Neural cell (in vitro differentiated cells): ENCODE data around the gene MRPL38. TPM values are rescaled to one million over a fixed set of nuclear protein-coding genes. Genes with fewer than 3 reads are reported as not detected.

ENCODE experiments used
- H2AFZ ChIP-seq: fragments of 200-600, 300-800 bp; sonication (generic), shearing (Covaris generic); 2 replicates; pipeline ENCODE4 v1.6.0; 2014; ENCODE audit warnings: low read depth, mild to moderate bottlenecking, antibody characterized with exemption, low read length, moderate library complexity
- H3F3A ChIP-seq: fragments of 200-600 bp; shearing (Covaris generic); 2 replicates; pipeline ENCODE4 v1.6.1; 2016; ENCODE audit warnings: mild to moderate bottlenecking, moderate library complexity, mixed read lengths, antibody characterized with exemption, low read length; ENCODE audit not compliant: insufficient read depth, poor library complexity, severe bottlenecking
- H3K27ac ChIP-seq: fragments of 200-600, 300-800 bp; sonication (generic), shearing (Covaris generic); 2 replicates; pipeline ENCODE4 v1.5.1; 2014; ENCODE audit warnings: mild to moderate bottlenecking, low read length, moderate library complexity
- H3K27me3 ChIP-seq: fragments of 300-800, 200-600 bp; sonication (generic), shearing (Covaris generic); 2 replicates; pipeline ENCODE4 v1.6.0; 2014; ENCODE audit warnings: mild to moderate bottlenecking, low read depth, low read length, moderate library complexity; ENCODE audit not compliant: insufficient read depth
- H3K36me3 ChIP-seq: fragments of 300-800, 200-600 bp; sonication (generic), shearing (Covaris generic); 2 replicates; pipeline ENCODE4 v1.5.1; 2014; ENCODE audit warnings: mild to moderate bottlenecking, antibody characterized with exemption, low read length, moderate library complexity; ENCODE audit not compliant: insufficient read depth
- H3K4me2 ChIP-seq: fragments of 300-800, 200-600 bp; sonication (generic), shearing (Covaris generic); 2 replicates; pipeline ENCODE4 v1.6.0; 2014; ENCODE audit warnings: mild to moderate bottlenecking, low read length
- H3K4me3 ChIP-seq: fragments of 300-800, 200-600 bp; sonication (generic), shearing (Covaris generic); 2 replicates; pipeline ENCODE4 v1.5.1; 2014; ENCODE audit warnings: mild to moderate bottlenecking, low read length, moderate library complexity
- H3K79me2 ChIP-seq: fragments of 200-600 bp; shearing (Covaris generic); replicated peaks from 2 replicates; pipeline ENCODE4 v1.6.0; 2014; ENCODE audit warnings: mild to moderate bottlenecking, low read length, moderate library complexity; ENCODE audit not compliant: insufficient read depth
- H3K9ac ChIP-seq: fragments of 300-800, 200-600 bp; sonication (generic), shearing (Covaris generic); 2 replicates; pipeline ENCODE4 v1.6.1; 2016; ENCODE audit warnings: mild to moderate bottlenecking, low read length, mixed read lengths
- H3K9me2 ChIP-seq: fragments of 200-600 bp; shearing (Covaris generic); 2 replicates; pipeline ENCODE4 v1.6.1; 2016; ENCODE audit warnings: mild to moderate bottlenecking, low read length, mixed read lengths; ENCODE audit not compliant: insufficient read depth
- H3K9me3 ChIP-seq: fragments of 200-600, 300-800 bp; sonication (generic), shearing (Covaris generic); 2 replicates; pipeline ENCODE4 v1.6.1; 2016; ENCODE audit warnings: mild to moderate bottlenecking, mixed run types, low read length, moderate library complexity, mixed read lengths
- H4K20me1 ChIP-seq: fragments of 200-600 bp; shearing (Covaris generic); 2 replicates; pipeline ENCODE4 v1.6.1; 2016; ENCODE audit warnings: mild to moderate bottlenecking, mixed run types; ENCODE audit not compliant: insufficient read depth
- EP300 ChIP-seq: fragments of 450-650 bp; conservative IDR thresholded peaks from 2 replicates; pipeline ENCODE4 v1.6.1; 2014; ENCODE audit warnings: antibody characterized with exemption, mild to moderate bottlenecking, moderate library complexity; ENCODE audit not compliant: poor library complexity, severe bottlenecking
- EZH2 ChIP-seq: fragments of 200-600, 300-800 bp; shearing (Covaris generic), sonication (generic); IDR thresholded peaks from 2 replicates; pipeline ENCODE4 v1.6.1; 2014; ENCODE audit warnings: antibody characterized with exemption, low read length, borderline replicate concordance, mild to moderate bottlenecking; ENCODE audit not compliant: insufficient read depth, poor library complexity, severe bottlenecking
- MXI1 ChIP-seq: fragments of 450-650 bp; conservative IDR thresholded peaks from 2 replicates; pipeline ENCODE4 v1.6.1; 2014; ENCODE audit warnings: antibody characterized with exemption, mild to moderate bottlenecking; ENCODE audit not compliant: poor library complexity, severe bottlenecking
- POLR2AphosphoS5 ChIP-seq: IDR thresholded peaks from 2 replicates; pipeline ENCODE4 v1.6.1; 2012
- RAD21 ChIP-seq: fragments of 450-650 bp; conservative IDR thresholded peaks from 2 replicates; pipeline ENCODE4 v1.6.1; 2014; ENCODE audit warnings: antibody characterized with exemption, mild to moderate bottlenecking, moderate library complexity
- SMC3 ChIP-seq: fragments of 450-650 bp; conservative IDR thresholded peaks from 2 replicates; pipeline ENCODE4 v1.6.1; 2014; ENCODE audit warnings: antibody characterized with exemption, mild to moderate bottlenecking, moderate library complexity; ENCODE audit not compliant: poor library complexity
- TAF1 ChIP-seq: IDR thresholded peaks from 2 replicates; pipeline ENCODE4 v1.6.1; 2012; ENCODE audit warnings: low read depth
- polyA plus RNA-seq: library from polyadenylated mRNA; depleted of rRNA; stranded (reverse); fragments of >200 nt; gene quantifications from 2 replicates; pipeline ENCODE4 v1.2.3, GENCODE V29; 2014
- TF ChIP-seq, protein P1 (sequence below): IDR thresholded peaks from 2 replicates; pipeline ENCODE4 v1.6.1; 2012; ENCODE audit warnings: borderline replicate concordance
- TF ChIP-seq, protein P2 (sequence below): fragments of 450-650 bp; IDR thresholded peaks from 2 replicates; pipeline ENCODE4 v1.5.1; 2014; ENCODE audit warnings: antibody characterized with exemption, mild to moderate bottlenecking, moderate library complexity; ENCODE audit not compliant: poor library complexity, severe bottlenecking

MRPL38 gene
- polyA plus RNA-seq, 1 donor from 2014 or later: 91.2 TPM

DNA sequence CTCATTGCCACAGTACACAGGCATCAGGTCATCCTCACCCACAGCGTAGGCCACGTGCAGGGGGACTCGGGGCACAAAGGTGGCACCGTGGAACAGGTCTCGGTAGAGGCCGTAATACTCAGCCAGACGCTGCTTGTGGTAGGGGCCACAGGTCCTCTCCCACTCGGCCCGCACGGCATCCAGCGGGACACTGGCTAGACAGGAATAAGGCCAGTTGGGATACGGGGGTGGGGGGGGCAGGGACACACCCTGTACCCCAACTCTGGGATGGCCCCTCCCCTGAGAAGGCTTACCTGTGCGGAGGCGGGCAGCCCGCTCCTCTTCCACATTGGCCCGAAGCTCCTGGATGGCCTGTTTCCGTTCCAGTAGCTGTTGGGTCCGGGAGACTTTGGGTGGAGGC is 3.0 kb downstream of the MRPL38 start:
- Histone ChIP-seq H3K4me3 (no peak overlapping the region), H3K27ac (no peak overlapping the region), H3F3A (no peaks in the 10 kb centered on the region), H3K9ac (no peak overlapping the region), H3K4me2 (no peak overlapping the region), H3K9me2 (no peaks in the 10 kb centered on the region), H3K79me2 (no peaks in the 10 kb centered on the region), H4K20me1 (no peaks in the 10 kb centered on the region), H3K27me3 (no peaks in the 10 kb centered on the region), H2AFZ (no peak overlapping the region), H3K36me3 (no peaks in the 10 kb centered on the region), H3K9me3 (no peaks in the 10 kb centered on the region)
- no peak for TF ChIP-seq MXI1
- no peak for TF ChIP-seq EZH2
- TF ChIP-seq TAF1: no peak
- TF ChIP-seq SMC3: no peak
- no peak for TF ChIP-seq EP300

DNA sequence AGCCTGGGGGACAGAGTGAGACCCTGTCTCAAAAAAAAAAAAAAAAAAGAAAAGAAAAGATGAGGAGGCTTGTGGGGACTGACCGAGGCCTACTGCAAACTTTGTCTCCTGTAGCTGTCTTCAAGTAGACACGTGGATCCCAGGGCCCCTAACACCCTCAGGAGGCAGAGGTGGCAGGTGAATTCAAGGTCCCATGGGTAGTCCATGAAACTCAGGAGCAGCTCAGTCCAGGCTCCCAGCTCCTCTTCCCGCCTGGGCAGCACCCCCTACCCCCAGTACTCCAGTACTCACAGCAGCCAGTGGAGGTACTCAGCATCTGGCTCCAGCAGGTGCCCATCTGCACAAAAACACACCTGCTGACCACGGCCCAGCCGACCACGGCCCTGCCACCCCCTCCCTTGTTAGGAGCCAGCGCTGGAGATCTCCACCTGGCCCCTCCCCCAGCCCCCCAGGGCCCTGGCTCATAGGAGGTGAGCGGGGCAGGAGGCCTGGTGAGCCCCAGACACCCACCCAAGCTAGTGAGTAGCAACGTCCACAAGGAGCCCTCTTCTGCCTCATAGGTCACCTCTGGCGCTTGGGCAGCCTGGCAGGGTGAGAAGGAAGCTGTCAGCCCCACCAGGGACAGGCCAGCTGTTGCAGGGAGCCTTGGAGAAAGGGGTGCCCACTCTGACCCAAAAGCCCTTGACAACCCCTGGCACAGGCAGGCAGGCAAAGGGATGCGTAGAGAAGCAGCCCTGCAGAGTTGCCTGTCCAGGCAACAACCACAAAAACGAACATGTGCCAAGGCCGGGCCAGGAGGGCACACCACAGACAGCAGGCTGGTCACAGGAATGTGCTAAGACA is 3.8 kb downstream of the MRPL38 start:
- H3K79me2 ChIP-seq: no peaks in the 10 kb centered on the region
- no peaks in the 10 kb centered on the region for H4K20me1 ChIP-seq
- no peak overlapping the region for H3K4me2 ChIP-seq
- H3K9me2 ChIP-seq: no peaks in the 10 kb centered on the region
- H2AFZ ChIP-seq: no peak overlapping the region
- H3K9me3 ChIP-seq: no peaks in the 10 kb centered on the region
- H3K36me3 ChIP-seq: no peaks in the 10 kb centered on the region
- H3K27ac ChIP-seq: no peak overlapping the region
- H3K9ac ChIP-seq: no peak overlapping the region
- no peaks in the 10 kb centered on the region for H3F3A ChIP-seq
- TF ChIP-seq TAF1: no peak
- no peak for TF ChIP-seq EP300
- TF ChIP-seq MXI1: no peak
- TF ChIP-seq RAD21: no peak
- no peak for TF ChIP-seq SMC3
- TF ChIP-seq EZH2: no peak
- TF ChIP-seq, protein P1, sequence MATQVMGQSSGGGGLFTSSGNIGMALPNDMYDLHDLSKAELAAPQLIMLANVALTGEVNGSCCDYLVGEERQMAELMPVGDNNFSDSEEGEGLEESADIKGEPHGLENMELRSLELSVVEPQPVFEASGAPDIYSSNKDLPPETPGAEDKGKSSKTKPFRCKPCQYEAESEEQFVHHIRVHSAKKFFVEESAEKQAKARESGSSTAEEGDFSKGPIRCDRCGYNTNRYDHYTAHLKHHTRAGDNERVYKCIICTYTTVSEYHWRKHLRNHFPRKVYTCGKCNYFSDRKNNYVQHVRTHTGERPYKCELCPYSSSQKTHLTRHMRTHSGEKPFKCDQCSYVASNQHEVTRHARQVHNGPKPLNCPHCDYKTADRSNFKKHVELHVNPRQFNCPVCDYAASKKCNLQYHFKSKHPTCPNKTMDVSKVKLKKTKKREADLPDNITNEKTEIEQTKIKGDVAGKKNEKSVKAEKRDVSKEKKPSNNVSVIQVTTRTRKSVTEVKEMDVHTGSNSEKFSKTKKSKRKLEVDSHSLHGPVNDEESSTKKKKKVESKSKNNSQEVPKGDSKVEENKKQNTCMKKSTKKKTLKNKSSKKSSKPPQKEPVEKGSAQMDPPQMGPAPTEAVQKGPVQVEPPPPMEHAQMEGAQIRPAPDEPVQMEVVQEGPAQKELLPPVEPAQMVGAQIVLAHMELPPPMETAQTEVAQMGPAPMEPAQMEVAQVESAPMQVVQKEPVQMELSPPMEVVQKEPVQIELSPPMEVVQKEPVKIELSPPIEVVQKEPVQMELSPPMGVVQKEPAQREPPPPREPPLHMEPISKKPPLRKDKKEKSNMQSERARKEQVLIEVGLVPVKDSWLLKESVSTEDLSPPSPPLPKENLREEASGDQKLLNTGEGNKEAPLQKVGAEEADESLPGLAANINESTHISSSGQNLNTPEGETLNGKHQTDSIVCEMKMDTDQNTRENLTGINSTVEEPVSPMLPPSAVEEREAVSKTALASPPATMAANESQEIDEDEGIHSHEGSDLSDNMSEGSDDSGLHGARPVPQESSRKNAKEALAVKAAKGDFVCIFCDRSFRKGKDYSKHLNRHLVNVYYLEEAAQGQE: no peak
- no peak overlapping the region for H3K4me3 ChIP-seq
- no peaks in the 10 kb centered on the region for H3K27me3 ChIP-seq

DNA sequence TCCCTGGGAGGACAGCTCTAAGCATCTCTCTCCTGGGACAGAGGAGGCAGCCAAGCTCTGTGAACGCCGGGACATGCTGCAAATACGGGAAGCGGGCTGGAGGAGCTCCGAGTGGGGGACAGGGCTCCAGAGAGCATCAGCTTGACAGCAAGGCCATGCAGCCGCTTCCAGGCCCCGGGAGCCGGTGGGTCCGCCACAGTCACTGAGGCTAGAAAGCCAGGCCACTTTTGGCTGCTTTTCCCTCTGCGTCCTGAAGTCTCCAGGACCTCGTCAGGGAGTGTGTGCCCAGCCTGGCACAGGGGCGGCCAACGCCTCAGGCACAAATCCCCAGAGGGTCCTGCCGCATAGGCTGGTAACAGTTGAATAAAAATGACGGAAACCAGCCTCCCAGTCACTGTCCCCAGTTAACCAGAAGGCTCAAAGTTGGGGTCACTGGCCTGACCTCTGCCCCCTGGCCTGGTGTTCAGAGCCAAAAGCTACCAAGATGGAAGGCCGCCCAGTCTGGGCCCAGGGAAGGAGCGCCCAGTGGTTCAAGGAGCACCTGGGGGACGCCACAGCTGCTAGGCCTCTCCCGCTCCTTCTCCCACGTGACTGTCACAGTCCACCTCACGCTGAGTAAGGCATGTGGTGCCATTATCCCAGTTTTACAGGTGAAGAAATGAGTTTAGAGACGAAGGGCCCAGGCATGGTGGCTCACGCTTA is 4.8 kb downstream of the MRPL38 start:
- H3K27me3 ChIP-seq: no peaks in the 10 kb centered on the region

More for the DNA sequence above, 4.8 kb downstream of the MRPL38 start:
- H3K4me3 ChIP-seq: no peak overlapping the region
- H3K27ac ChIP-seq: no peak overlapping the region
- no peaks in the 10 kb centered on the region for H3K9me3 ChIP-seq
- H3K79me2 ChIP-seq: no peaks in the 10 kb centered on the region
- H3K9me2 ChIP-seq: no peaks in the 10 kb centered on the region
- H3F3A ChIP-seq: no peaks in the 10 kb centered on the region
- H3K4me2 ChIP-seq: no peak overlapping the region
- H4K20me1 ChIP-seq: no peaks in the 10 kb centered on the region
- no peak overlapping the region for H2AFZ ChIP-seq
- TF ChIP-seq, protein P1: no peak
- TF ChIP-seq, protein P2, sequence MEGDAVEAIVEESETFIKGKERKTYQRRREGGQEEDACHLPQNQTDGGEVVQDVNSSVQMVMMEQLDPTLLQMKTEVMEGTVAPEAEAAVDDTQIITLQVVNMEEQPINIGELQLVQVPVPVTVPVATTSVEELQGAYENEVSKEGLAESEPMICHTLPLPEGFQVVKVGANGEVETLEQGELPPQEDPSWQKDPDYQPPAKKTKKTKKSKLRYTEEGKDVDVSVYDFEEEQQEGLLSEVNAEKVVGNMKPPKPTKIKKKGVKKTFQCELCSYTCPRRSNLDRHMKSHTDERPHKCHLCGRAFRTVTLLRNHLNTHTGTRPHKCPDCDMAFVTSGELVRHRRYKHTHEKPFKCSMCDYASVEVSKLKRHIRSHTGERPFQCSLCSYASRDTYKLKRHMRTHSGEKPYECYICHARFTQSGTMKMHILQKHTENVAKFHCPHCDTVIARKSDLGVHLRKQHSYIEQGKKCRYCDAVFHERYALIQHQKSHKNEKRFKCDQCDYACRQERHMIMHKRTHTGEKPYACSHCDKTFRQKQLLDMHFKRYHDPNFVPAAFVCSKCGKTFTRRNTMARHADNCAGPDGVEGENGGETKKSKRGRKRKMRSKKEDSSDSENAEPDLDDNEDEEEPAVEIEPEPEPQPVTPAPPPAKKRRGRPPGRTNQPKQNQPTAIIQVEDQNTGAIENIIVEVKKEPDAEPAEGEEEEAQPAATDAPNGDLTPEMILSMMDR: no peak
- no peak for TF ChIP-seq MXI1
- no peak for TF ChIP-seq SMC3
- no peak for TF ChIP-seq EP300
- no peak for TF ChIP-seq POLR2AphosphoS5
- TF ChIP-seq RAD21: no peak
- TF ChIP-seq EZH2: no peak
- TF ChIP-seq TAF1: no peak
- no peak overlapping the region for H3K9ac ChIP-seq
- no peaks in the 10 kb centered on the region for H3K36me3 ChIP-seq
